Erythroblast (primary cell): ENCODE data around the gene NOS1AP.

Source experiments
- GATA1 ChIP-seq: IDR thresholded peaks from 2 replicates; pipeline ENCODE4 v1.6.1; 2011; ENCODE audit warnings: low read depth, mild to moderate bottlenecking, control low read depth, low read length, moderate library complexity
- POLR2A ChIP-seq: IDR thresholded peaks from 2 replicates; pipeline ENCODE4 v1.6.1; 2011; ENCODE audit warnings: mild to moderate bottlenecking, low read length

DNA sequence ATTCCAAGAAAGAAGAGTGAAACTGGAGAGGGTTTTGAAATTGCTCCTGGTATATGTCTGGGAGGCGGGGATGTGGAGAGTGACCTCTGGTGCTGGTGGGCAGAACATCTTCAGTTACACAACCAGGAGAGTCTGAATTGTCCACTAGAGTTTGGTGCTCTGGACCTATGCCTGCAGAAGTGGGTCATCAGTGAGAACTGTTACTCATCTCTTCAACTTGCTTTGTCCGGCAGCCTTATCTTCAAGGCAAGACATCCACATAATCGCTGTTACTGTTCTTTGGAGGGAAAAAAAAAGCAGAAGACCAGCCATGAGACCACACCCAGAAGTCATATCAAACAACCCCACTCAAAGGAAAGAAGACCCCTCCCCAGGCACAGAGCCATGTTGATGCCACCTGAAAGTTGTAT lies 327.6 kb downstream of the NOS1AP start:
- no peak for TF ChIP-seq POLR2A
- no peak for TF ChIP-seq GATA1
